ENCODE data around the gene ERF. TPM values are rescaled to one million over a fixed set of nuclear protein-coding genes. Genes with fewer than 3 reads are reported as not detected.
"Not testable (repeated sequence)": the region's sequence is repeated elsewhere in the genome, so short reads cannot be mapped to it uniquely, and the experiment has no call there.

The ERF gene
- total RNA-seq, 6 experiments from 2014 or later, result 74.7 to 87.8 (median 78.8) TPM

DNA sequence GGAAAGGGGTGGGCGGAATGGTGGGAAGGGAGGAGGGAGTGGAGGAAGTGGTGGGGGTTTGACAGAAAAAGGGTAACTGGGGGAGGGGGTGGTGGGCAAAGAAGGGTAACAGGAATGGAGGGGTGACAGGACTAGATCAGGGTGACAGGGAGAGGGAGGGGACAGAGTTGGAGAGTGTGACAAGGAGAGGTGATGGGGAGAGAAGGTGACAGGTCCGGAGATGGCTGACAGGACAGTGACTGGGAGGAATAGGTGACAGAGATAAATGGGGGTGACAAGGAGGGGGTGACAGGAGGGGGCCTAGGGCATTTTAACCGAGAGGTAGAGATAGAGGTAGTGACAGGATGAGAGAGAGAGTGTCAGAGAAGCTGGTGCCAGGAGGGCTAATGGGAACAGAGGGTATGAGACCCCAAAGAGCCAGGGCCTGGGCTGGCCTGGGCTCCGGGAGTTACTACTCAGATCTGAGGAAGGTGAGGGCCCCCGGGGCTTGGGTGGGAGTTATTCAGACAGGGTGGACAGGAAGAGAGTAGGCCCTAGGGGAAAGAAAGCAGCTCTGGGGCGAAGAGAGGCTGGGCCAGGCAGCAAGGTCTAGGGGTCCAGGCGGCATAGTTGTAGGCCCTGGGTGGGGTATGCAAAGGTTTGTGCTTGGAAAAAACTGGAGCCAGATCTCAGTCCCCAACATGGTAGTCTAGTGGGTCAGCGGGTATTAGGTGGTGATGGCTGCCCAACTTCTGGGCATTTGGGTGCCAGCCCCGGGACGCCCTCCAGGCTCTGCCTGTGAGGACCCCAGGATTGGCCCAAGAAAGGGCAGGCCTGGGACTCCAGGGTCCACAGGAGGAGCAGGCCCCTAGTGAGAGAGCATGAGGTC lies 14.8 kb upstream of the ERF start:
- Mint-ChIP-seq H3K4me1 (ENCODE audit: low read depth) (peaks cover 26% of the 10 kb centered on the region), H3K27ac (no peak overlapping the region), H3K4me3 (no peak overlapping the region; the same call in 1 of the 2 replicates), H3K9me3 (no peaks in the 10 kb centered on the region), H3K27me3 (ENCODE audit: insufficient read depth) (peaks cover 5% of the 10 kb centered on the region), H3K36me3 (ENCODE audit: low read depth) (peaks cover 7% of the 10 kb centered on the region)
- TF ChIP-seq, protein P1, sequence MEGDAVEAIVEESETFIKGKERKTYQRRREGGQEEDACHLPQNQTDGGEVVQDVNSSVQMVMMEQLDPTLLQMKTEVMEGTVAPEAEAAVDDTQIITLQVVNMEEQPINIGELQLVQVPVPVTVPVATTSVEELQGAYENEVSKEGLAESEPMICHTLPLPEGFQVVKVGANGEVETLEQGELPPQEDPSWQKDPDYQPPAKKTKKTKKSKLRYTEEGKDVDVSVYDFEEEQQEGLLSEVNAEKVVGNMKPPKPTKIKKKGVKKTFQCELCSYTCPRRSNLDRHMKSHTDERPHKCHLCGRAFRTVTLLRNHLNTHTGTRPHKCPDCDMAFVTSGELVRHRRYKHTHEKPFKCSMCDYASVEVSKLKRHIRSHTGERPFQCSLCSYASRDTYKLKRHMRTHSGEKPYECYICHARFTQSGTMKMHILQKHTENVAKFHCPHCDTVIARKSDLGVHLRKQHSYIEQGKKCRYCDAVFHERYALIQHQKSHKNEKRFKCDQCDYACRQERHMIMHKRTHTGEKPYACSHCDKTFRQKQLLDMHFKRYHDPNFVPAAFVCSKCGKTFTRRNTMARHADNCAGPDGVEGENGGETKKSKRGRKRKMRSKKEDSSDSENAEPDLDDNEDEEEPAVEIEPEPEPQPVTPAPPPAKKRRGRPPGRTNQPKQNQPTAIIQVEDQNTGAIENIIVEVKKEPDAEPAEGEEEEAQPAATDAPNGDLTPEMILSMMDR (IDR thresholded peaks at IDR 0.05), result no peak
- no peak for DNase-seq

DNA sequence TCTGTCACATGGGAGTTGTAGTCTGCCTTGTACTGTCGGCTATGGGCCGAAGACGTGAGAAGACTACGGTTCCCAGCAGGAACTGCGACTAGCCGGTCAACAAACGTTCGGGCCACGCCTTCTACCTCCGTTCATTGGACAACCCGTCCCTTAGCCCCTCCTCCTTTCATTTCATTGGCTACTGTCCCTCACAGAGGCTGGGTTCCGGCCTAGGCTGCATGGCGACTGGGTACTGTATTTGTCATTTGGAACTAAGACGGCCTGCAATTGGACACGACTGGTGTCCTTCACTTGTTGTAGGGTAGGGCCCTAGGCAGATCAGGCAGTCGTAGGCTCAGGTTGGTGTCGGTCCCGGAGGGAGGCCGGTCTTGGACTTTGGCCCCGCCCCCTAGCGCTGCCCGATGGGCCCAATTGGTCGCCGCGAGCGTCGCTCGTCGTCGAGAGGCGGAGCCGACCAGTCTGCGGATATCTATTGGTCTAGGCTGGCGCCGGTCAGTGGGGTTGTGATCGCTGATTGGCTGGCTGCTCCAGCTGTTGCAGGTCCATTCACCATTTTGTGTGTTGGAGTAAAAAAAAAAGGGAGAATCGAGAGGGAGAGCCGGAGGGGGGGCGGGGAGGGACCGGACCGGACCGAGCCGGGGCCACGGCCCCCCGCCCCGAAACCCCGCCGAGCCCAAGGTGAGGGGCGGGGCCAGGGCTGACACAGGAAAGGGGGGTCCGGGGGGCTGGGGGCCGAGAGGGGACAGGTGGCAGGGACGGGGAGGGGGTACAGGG lies 14.0 kb upstream of the ERF start, which contains the start of gene CIC:
CIC (plus strand) TSS at position 549 of the 774 bp plus-strand sequence. CDS start 2,532 bp downstream, outside the sequence.
- Mint-ChIP-seq H3K4me1 (ENCODE audit: low read depth) (peaks cover 22% of the 10 kb centered on the region), H3K4me3 (no peak within 1 kb of the TSS; the same call in 1 of the 2 replicates), H3K36me3 (ENCODE audit: low read depth) (peaks cover 6% of the 10 kb centered on the region; the same call in 1 of the 2 replicates), H3K27me3 (ENCODE audit: insufficient read depth) (peaks cover 5% of the 10 kb centered on the region), H3K9me3 (no peaks in the 10 kb centered on the region), H3K27ac (no peak within 1 kb of the TSS)
- TF ChIP-seq, protein P1 (IDR thresholded peaks at IDR 0.05), result no peak
- peak; percentile 100 for DNase-seq

DNA sequence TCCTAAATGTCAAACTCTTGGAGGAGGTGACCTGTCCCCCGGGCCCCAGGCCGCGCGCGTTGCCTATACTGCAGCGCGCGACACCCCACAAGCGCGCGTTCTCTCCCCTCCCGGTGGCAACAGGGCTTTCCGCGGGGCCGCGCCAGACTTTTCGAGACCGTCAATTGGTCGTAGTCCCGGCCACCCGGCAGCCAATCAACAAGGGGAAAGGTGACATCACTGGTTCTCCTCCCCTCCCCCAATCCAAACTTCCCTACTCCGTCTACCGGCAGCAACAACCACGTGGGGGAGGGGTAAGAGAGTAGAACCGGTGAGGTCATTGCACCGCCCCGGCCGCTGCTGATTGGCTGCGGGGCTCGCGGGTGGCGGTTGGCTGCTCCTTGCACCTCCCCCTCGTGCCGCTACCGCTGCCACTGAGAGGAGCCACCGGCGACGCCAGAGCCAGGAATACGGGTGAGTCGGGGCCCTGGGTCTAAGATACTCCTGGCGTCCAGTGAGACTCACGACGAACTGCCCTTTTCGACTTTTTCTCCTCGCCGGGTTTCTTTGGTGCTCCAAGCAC lies 13.3 kb upstream of the ERF start:
- Mint-ChIP-seq H3K4me3 (no peak overlapping the region), H3K36me3 (ENCODE audit: low read depth) (peaks cover 6% of the 10 kb centered on the region; the same call in 1 of the 2 replicates), H3K9me3 (no peaks in the 10 kb centered on the region), H3K27ac (no peak overlapping the region), H3K27me3 (ENCODE audit: insufficient read depth) (peaks cover 5% of the 10 kb centered on the region), H3K4me1 (ENCODE audit: low read depth) (peaks cover 22% of the 10 kb centered on the region)
- TF ChIP-seq, protein P1 (IDR thresholded peaks at IDR 0.05), result no peak
- peak; percentile 99 for DNase-seq

DNA sequence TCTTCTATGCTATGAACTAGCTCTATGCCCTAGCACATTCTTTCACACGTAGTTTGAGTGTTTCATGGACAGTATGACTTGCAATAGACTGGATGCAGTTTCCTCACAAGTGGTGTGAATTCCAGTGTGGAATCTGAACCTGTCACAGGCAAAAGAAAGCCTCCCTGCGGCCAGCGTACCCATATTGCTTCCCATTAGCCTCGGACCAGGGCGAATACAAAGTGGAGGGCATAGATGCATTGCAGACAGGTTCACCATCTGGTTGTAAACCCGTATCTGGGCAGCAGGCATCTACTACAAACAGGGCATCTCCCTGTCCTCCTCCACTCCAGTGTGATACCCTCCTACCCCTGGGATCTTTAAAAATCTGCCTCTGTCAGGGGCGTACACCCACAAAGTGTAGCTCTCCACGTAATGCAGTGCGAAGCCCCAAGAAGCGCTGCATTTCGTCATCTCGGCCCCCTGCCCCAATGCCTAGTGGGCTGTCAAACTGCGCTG lies 12.8 kb upstream of the ERF start:
- TF ChIP-seq, protein P1 (IDR thresholded peaks at IDR 0.05), result no peak
- Mint-ChIP-seq H3K9me3 (no peaks in the 10 kb centered on the region), H3K36me3 (ENCODE audit: low read depth) (peaks cover 6% of the 10 kb centered on the region; the same call in 1 of the 2 replicates), H3K4me3 (no peak overlapping the region), H3K4me1 (ENCODE audit: low read depth) (peaks cover 22% of the 10 kb centered on the region), H3K27me3 (ENCODE audit: insufficient read depth) (peaks cover 5% of the 10 kb centered on the region), H3K27ac (no peak overlapping the region)
- no peak for DNase-seq

DNA sequence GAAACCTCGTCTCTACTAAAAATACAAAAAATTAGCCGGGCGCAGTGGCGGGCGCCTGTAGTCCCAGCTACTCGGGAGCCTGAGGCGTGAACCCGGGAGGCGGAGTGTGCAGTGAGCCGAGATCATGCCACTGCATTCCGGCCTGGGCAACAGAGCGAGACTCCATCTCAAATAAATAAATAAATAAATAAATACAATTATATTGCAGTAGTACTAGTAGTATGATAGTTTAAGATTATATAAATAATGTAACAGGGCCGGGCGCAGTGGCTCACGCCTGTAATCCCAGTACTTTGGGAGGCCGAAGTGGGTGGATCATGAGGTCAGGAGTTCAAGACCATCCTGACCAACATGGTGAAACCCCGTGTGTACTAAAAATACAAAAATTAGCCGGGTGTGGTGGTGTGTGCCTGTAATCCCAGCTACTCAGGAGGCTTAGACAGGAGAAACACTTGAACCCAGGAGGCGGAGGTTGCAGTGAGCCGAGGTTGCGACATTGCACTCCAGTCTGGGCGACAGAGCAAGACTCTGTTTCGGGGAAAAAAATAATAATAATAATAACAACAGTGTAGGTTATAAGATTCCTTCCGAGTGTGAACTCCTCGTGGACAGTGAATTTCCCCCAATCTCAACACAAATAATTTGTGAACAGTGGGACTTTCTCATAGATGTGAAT lies 12.1 kb upstream of the ERF start:
- H3K36me3 Mint-ChIP-seq (ENCODE audit: low read depth); H3K27ac Mint-ChIP-seq; H3K9me3 Mint-ChIP-seq; H3K4me3 Mint-ChIP-seq; DNase-seq; H3K27me3 Mint-ChIP-seq (ENCODE audit: insufficient read depth): not testable (repeated sequence)
- H3K4me1 Mint-ChIP-seq (ENCODE audit: low read depth), result peaks cover 22% of the 10 kb centered on the region

DNA sequence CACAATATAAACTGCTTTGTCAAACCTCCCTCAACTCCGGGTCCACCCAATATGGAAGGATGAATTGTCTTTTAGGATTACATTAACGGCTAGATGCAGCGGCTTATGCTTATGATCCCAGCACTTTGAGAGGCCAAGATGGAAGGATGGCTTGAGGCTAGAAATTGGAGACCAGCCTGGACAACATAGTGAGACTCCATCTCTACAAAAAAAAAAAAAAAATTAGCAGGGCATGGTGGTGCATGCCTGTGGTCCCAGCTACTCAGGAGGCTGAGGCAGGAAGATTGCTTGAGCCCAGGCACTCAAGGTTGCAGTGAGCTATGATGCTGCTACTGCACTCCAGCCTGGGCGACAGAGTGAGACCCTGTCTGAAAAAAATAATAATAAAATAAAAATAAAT lies 11.2 kb upstream of the ERF start:
- H3K27ac Mint-ChIP-seq; H3K36me3 Mint-ChIP-seq (ENCODE audit: low read depth); DNase-seq; H3K27me3 Mint-ChIP-seq (ENCODE audit: insufficient read depth); H3K9me3 Mint-ChIP-seq; H3K4me3 Mint-ChIP-seq: not testable (repeated sequence)
- peaks cover 22% of the 10 kb centered on the region for H3K4me1 Mint-ChIP-seq (ENCODE audit: low read depth)
